GM12878 (cell line): Measurements from ENCODE around the gene SMG6. TPM values are rescaled to one million over a fixed set of nuclear protein-coding genes. Genes with fewer than 3 reads are reported as not detected.

ENCODE experiments used
- BHLHE40 ChIP-seq, 2 experiments: fragments of 450-650 bp in 1 of 2; IDR thresholded peaks; 2 replicates each; pipeline ENCODE4 v1.6.1; 2011 to 2017; ENCODE audit warnings: low read depth in 2 of 2, borderline replicate concordance in 1 of 2, improper control_type of control experiment in 1 of 2, low read length in 1 of 2, mild to moderate bottlenecking in 1 of 2
- CBX5 ChIP-seq: sonication (generic); IDR thresholded peaks from 2 replicates; pipeline ENCODE4 v1.6.1; 2016; ENCODE audit warnings: low read depth, moderate library complexity, mild to moderate bottlenecking, inconsistent platforms
- CHD1 ChIP-seq: IDR thresholded peaks from 2 replicates; pipeline ENCODE4 v1.6.1; 2012; ENCODE audit warnings: low read depth, low read length, improper control_type of control experiment
- CHD2 ChIP-seq: IDR thresholded peaks from 2 replicates; pipeline ENCODE4 v1.6.1; 2011; ENCODE audit warnings: low read depth, low read length, improper control_type of control experiment, borderline replicate concordance
- CREM ChIP-seq: IDR thresholded peaks from 2 replicates; pipeline ENCODE4 v1.6.1; 2014; ENCODE audit warnings: antibody characterized with exemption, low read depth
- EED ChIP-seq: sonication (generic); IDR thresholded peaks from 2 replicates; pipeline ENCODE4 v1.6.1; 2016; ENCODE audit warnings: antibody characterized with exemption, low read depth
- HSF1 ChIP-seq: fragments of 150-350 bp; IDR thresholded peaks from 2 replicates; pipeline ENCODE4 v1.6.1; 2014; ENCODE audit warnings: mild to moderate bottlenecking, low read depth, low read length
- IRF5 ChIP-seq: fragments of 450-650 bp; IDR thresholded peaks from 2 replicates; pipeline ENCODE4 v1.6.1; 2017; ENCODE audit warnings: borderline replicate concordance
- KAT2A ChIP-seq: conservative IDR thresholded peaks from 2 replicates; pipeline ENCODE4 v1.6.1; 2011; ENCODE audit warnings: low read depth, low read length; ENCODE audit not compliant: control insufficient read depth
- NFYA ChIP-seq: IDR thresholded peaks from 2 replicates; pipeline ENCODE4 v1.6.1; 2011; ENCODE audit warnings: low read depth, mild to moderate bottlenecking, low read length, improper control_type of control experiment, borderline replicate concordance
- NR2C2 ChIP-seq: IDR thresholded peaks from 2 replicates; pipeline ENCODE4 v1.6.1; 2011; ENCODE audit warnings: borderline replicate concordance, low read depth; ENCODE audit not compliant: control insufficient read depth, insufficient read length
- RAD21 ChIP-seq: IDR thresholded peaks from 2 replicates; pipeline ENCODE4 v1.6.1; 2011; ENCODE audit warnings: mild to moderate bottlenecking, low read depth, low read length, moderate library complexity; ENCODE audit not compliant: insufficient read depth
- RFX5 ChIP-seq: IDR thresholded peaks from 2 replicates; pipeline ENCODE4 v1.6.1; 2011; ENCODE audit warnings: low read depth, low read length, improper control_type of control experiment
- RUNX3 ChIP-seq: IDR thresholded peaks from 2 replicates; pipeline ENCODE4 v1.6.1; 2012; ENCODE audit warnings: low read length, inconsistent platforms
- SKIL ChIP-seq: fragments of 450-650 bp; IDR thresholded peaks from 2 replicates; pipeline ENCODE4 v1.6.1; 2017; ENCODE audit warnings: mild to moderate bottlenecking, low read depth, inconsistent platforms; ENCODE audit not compliant: poor library complexity, severe bottlenecking
- STAT1 ChIP-seq: fragments of 450-650 bp; conservative IDR thresholded peaks from 2 replicates; pipeline ENCODE4 v1.6.1; 2014; ENCODE audit warnings: antibody characterized with exemption, mild to moderate bottlenecking
- TARDBP ChIP-seq: IDR thresholded peaks from 2 replicates; pipeline ENCODE4 v1.6.1; 2016; ENCODE audit warnings: borderline replicate concordance
- TCF12 ChIP-seq: IDR thresholded peaks from 2 replicates; pipeline ENCODE4 v1.6.1; 2011; ENCODE audit warnings: low read depth, mild to moderate bottlenecking, low read length
- YBX1 ChIP-seq: fragments of 450-650 bp; IDR thresholded peaks from 2 replicates; pipeline ENCODE4 v1.6.1; 2016; ENCODE audit warnings: antibody characterized with exemption
- YY1 ChIP-seq: IDR thresholded peaks from 2 replicates; pipeline ENCODE4 v1.6.1; 2011; ENCODE audit warnings: low read depth, mild to moderate bottlenecking, low read length
- ZNF687 ChIP-seq: fragments of 450-650 bp; IDR thresholded peaks from 2 replicates; pipeline ENCODE4 v1.6.1; 2017; ENCODE audit warnings: mild to moderate bottlenecking, moderate library complexity
- polyA plus RNA-seq, 11 experiments: library from polyadenylated mRNA; depleted of rRNA in 4 of 11; unstranded in 6 of 11; stranded (reverse) in 5 of 11; fragments of >200 nt; fragmentation: Nextera tagmentation in 4 of 11; fragmentation: Illumina TruSeq in 1 of 11; extraction: Ambion mirVana in 4 of 11; extraction: Trizol in 1 of 11; gene quantifications; 1 replicate in 1 of 11; 2 replicates in 10 of 11; pipeline versions ENCODE4 v1.2.1 to v1.2.3, GENCODE V29; 2011 to 2016; ENCODE audit warnings: inconsistent platforms in 2 of 11, missing spikeins in 2 of 11, low read depth in 1 of 11
- total RNA-seq, 4 experiments: library from RNA; depleted of rRNA in 3 of 4; stranded (reverse); fragments of >200 nt in 3 of 4; fragmentation: Illumina TruSeq in 1 of 4; extraction: Trizol in 1 of 4; gene quantifications; 2 replicates each; pipeline versions ENCODE4 v1.2.1 to v1.2.3, GENCODE V29; 2013 to 2021

The SMG6 gene
- total and polyA plus RNA-seq, 10 of the 15 experiments (the other 5 are each of a cell fraction or from before 2014, with no cell fraction given): 0.58 to 28.7 (median 15.7) TPM

- TF ChIP-seq CHD2: no peak
- TF ChIP-seq RAD21: peak; percentile 19; the same call in 1 of the 2 replicates
- no peak for TF ChIP-seq HSF1
- no peak for TF ChIP-seq YBX1
- TF ChIP-seq RUNX3: peak; percentile 24; the same call in 1 of the 2 replicates
- TF ChIP-seq ZNF687: no peak
- no peak for TF ChIP-seq RFX5
- no peak for TF ChIP-seq STAT1
- TF ChIP-seq IRF5: no peak
- TF ChIP-seq CBX5: no peak
- peak; percentile 16; the same call in 1 of the 2 replicates for TF ChIP-seq EED
- no peak for TF ChIP-seq NR2C2
- TF ChIP-seq BHLHE40 (IDR thresholded peaks at IDR 0.05; ENCODE audit: borderline replicate concordance in 1 of 2, low read depth in 2 of 2, low read length in 1 of 2): peak in 1 of 2 experiments; percentile 16; a peak in 1 of 4 replicates
- no peak for TF ChIP-seq CREM
- TF ChIP-seq TARDBP: no peak
- no peak for TF ChIP-seq NFYA
- TF ChIP-seq KAT2A: no peak
- no peak for TF ChIP-seq CHD1
- TF ChIP-seq TCF12: 0 out of 2 replicates have a peak, but pooled peaks have one; percentile 8
- 0 out of 2 replicates have a peak, but pooled peaks have one; percentile 4 for TF ChIP-seq YY1
- TF ChIP-seq SKIL: no peak
These were observed 180.8 kb downstream of the SMG6 start (continued) for GRCh38 chr17:2122641-2123302.
